T-helper 17 cell (primary cell): ENCODE measurements around the gene GRID1. TPM values are rescaled to one million over a fixed set of nuclear protein-coding genes. Genes with fewer than 3 reads are reported as not detected.

Experiments
- ATAC-seq: fragments of 150-1000 bp; cut with Tn5 transposase; 2 replicates; pipeline ENCODE4 v1.10.0; 2021; ENCODE audit warnings: mild to moderate bottlenecking, moderate library complexity
- DNase-seq, 3 donors: peaks; one replicate each; pipeline versions ENCODE4 v3.0.0 to v3.0.0-alpha.2; 2020 to 2021
- H3K9me3 ChIP-seq: one replicate; pipeline ENCODE4 v1.7.0; 2013; ENCODE audit warnings: low read length, mild to moderate bottlenecking; ENCODE audit not compliant: control insufficient read depth, poor library complexity, severe bottlenecking
- H3K27ac Mint-ChIP-seq: one replicate; pipeline ENCODE4 v1.8.0; 2022; ENCODE audit warnings: mild to moderate bottlenecking, moderate library complexity, mixed read lengths
- H3K27me3 Mint-ChIP-seq: one replicate; pipeline ENCODE4 v1.8.0; 2022; ENCODE audit warnings: mixed read lengths
- H3K36me3 Mint-ChIP-seq: one replicate; pipeline ENCODE4 v1.8.0; 2022; ENCODE audit warnings: low read depth, mixed read lengths
- H3K4me1 Mint-ChIP-seq: one replicate; pipeline ENCODE4 v1.8.0; 2022; ENCODE audit warnings: mild to moderate bottlenecking, mixed read lengths
- H3K4me3 Mint-ChIP-seq: one replicate; pipeline ENCODE4 v1.8.0; 2022; ENCODE audit warnings: mild to moderate bottlenecking, moderate library complexity, mixed read lengths
- total RNA-seq, 4 donors: library from RNA in 2 of 4; stranded (reverse) in 2 of 4; gene quantifications; one replicate each; pipeline ENCODE4 v1.2.3 and lab custom pipeline; 2022 to 2026

Gene GRID1
- total RNA-seq, 2 donors from 2014 or later: not detected

DNA sequence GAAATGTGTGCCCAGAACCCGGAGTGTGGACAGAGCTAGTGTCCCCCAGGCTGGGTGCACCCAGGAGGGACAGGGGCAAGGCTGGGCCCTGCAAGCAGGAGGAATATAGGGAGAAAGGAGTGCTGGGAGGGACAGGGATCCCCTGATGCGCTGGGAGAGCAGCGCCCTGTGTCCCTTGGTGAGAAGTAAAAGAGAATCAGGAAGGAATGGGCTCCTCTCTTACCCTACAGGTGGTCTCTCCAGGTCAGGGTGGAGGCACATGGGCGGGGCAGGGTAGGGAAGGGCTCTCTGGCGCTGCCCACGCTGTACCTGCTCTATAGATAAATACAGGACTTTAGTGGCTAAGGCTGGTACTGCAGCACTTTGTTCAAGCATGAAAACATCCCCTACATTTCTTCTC, 753.8 kb downstream of the GRID1 start:
- H3K27ac Mint-ChIP-seq: peak overlapping the region; percentile 93
- H3K9me3 ChIP-seq: no peaks in the 10 kb centered on the region
- DNase-seq (no peak), ATAC-seq (peak; percentile 59)
- no peaks in the 10 kb centered on the region for H3K27me3 Mint-ChIP-seq
- H3K4me3 Mint-ChIP-seq: peak overlapping the region; percentile 84
- H3K4me1 Mint-ChIP-seq: peaks cover 38% of the 10 kb centered on the region
- no peaks in the 10 kb centered on the region for H3K36me3 Mint-ChIP-seq

DNA sequence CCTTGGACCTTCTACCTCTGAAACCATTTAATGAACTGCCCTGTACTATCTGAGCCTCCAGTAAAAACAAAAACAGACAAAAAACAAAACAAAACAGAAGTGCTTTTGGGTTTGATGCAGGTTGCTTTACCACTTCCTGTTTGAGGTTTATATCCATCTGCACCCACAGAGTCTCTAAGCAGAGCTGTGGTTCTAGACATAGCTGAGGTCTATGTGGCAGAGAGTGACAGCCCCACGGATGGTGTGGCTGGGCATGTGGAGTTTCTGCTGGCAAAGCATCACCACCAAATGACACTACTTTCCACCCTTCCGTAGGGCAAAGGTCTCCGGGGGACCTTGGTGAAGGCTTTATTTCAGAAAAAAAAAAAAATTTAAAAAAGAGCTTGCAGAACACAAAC, 754.2 kb downstream of the GRID1 start:
- peak overlapping the region; percentile 93 for H3K27ac Mint-ChIP-seq
- ATAC-seq (peak; percentile 95), DNase-seq (peak in 2 of 3 donors; percentile 19 to 21)
- no peaks in the 10 kb centered on the region for H3K9me3 ChIP-seq
- H3K4me1 Mint-ChIP-seq: peaks cover 38% of the 10 kb centered on the region
- H3K4me3 Mint-ChIP-seq: peak overlapping the region; percentile 84
- no peaks in the 10 kb centered on the region for H3K36me3 Mint-ChIP-seq
- no peaks in the 10 kb centered on the region for H3K27me3 Mint-ChIP-seq

GRCh38 chr10:85611746-85612377, 754.7 kb downstream of the GRID1 start:
- Mint-ChIP-seq H3K4me3 (peak overlapping the region; percentile 84), H3K27ac (peak overlapping the region; percentile 93), H3K27me3 (no peaks in the 10 kb centered on the region), H3K36me3 (no peaks in the 10 kb centered on the region), H3K4me1 (peaks cover 38% of the 10 kb centered on the region)
- DNase-seq (no peak), ATAC-seq (no peak)
- H3K9me3 ChIP-seq: no peaks in the 10 kb centered on the region

- H3K9me3 ChIP-seq: no peaks in the 10 kb centered on the region
- Mint-ChIP-seq H3K36me3 (no peaks in the 10 kb centered on the region), H3K27ac (peak overlapping the region; percentile 93), H3K4me3 (no peak overlapping the region), H3K4me1 (peaks cover 38% of the 10 kb centered on the region), H3K27me3 (no peaks in the 10 kb centered on the region)
- DNase-seq (no peak), ATAC-seq (no peak)
Measured at GRCh38 chr10:85611093-85611740, 755.4 kb downstream of the GRID1 start.

GRCh38 chr10:85610381-85611092, 756.1 kb downstream of the GRID1 start:
- H3K36me3 Mint-ChIP-seq: no peaks in the 10 kb centered on the region
- DNase-seq (no peak), ATAC-seq (no peak)
- H3K4me1 Mint-ChIP-seq: peaks cover 38% of the 10 kb centered on the region
- H3K4me3 Mint-ChIP-seq: no peak overlapping the region
- no peaks in the 10 kb centered on the region for H3K9me3 ChIP-seq
- no peaks in the 10 kb centered on the region for H3K27me3 Mint-ChIP-seq
- H3K27ac Mint-ChIP-seq: no peak overlapping the region

DNA sequence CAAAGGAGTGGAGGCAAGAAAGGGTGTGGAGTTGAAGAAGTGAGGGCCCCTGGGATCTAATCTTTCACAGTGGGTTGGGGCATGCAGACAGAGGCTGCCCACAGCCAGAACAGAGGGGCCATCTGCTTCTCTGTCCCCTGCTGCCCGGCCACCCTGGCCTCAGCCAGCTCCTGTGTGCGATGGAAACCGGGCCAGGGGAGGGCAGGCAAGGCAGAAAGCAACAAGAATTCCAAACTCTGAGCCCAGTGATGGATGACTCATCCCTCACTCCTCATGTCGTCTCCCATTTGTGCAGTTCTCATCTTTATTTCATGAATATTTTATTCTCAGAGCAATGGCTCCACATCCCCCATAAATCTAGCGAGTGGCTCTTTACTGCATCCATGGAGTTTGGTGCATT, 757.1 kb downstream of the GRID1 start:
- H3K4me1 Mint-ChIP-seq: peaks cover 36% of the 10 kb centered on the region
- H3K27me3 Mint-ChIP-seq: no peaks in the 10 kb centered on the region
- no peaks in the 10 kb centered on the region for H3K9me3 ChIP-seq
- H3K36me3 Mint-ChIP-seq: no peaks in the 10 kb centered on the region
- H3K27ac Mint-ChIP-seq: no peak overlapping the region
- ATAC-seq: no peak
- no peak overlapping the region for H3K4me3 Mint-ChIP-seq
- DNase-seq: no peak

DNA sequence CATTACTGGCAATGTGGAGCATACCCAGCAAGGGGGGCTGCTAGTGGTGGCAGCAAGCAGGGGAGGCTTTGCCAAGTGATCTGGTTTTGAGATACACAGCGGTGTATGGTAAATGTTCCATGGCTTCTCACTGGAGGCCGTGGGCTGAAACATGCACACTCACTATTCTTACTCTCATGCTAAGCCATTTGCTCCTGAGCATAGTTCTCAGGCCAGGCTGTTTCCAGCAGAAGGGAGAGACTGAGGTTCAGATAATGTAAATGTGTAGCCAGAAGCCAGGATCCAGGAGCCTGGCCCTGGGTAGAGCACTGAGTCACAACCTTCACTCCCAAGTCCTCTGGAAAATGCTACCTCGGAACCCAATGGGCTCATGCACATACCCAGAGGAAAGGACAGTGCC, 757.9 kb downstream of the GRID1 start:
- no peaks in the 10 kb centered on the region for H3K27me3 Mint-ChIP-seq
- no peak for DNase-seq
- no peaks in the 10 kb centered on the region for H3K9me3 ChIP-seq
- peaks cover 32% of the 10 kb centered on the region for H3K4me1 Mint-ChIP-seq
- no peak overlapping the region for H3K4me3 Mint-ChIP-seq
- no peak overlapping the region for H3K27ac Mint-ChIP-seq
- no peak for ATAC-seq
- no peaks in the 10 kb centered on the region for H3K36me3 Mint-ChIP-seq

GRCh38 chr10:85607043-85607695, 759.4 kb downstream of the GRID1 start:
- Mint-ChIP-seq H3K27ac (no peak overlapping the region), H3K36me3 (no peaks in the 10 kb centered on the region), H3K4me1 (peaks cover 31% of the 10 kb centered on the region), H3K4me3 (no peak overlapping the region), H3K27me3 (no peaks in the 10 kb centered on the region)
- no peak for DNase-seq
- H3K9me3 ChIP-seq: no peaks in the 10 kb centered on the region
- no peak for ATAC-seq

GRCh38 chr10:85606401-85606800, 760.2 kb downstream of the GRID1 start:
- peaks cover 23% of the 10 kb centered on the region for H3K4me1 Mint-ChIP-seq
- no peak overlapping the region for H3K27ac Mint-ChIP-seq
- ATAC-seq: no peak
- H3K27me3 Mint-ChIP-seq: no peaks in the 10 kb centered on the region
- no peak for DNase-seq
- no peak overlapping the region for H3K4me3 Mint-ChIP-seq
- no peaks in the 10 kb centered on the region for H3K36me3 Mint-ChIP-seq
- H3K9me3 ChIP-seq: no peaks in the 10 kb centered on the region

DNA sequence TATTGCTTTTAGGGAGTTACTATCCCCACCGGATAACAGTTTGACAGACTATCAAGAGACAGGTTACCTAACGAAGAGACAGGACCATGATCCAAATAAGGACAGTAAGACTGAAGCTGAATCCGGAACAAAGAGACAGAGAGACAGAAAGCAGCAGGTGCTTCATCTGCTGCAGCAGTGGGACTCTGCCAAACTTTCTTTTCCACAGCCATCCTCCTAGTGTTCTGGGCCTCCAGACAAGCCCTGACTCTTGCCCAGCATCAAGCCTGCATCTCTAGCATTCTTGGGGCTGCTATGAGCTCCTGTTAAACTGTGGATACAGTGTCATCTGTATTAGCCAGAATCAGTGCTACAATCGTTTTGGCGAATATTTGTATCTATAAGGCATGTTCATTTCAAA, 761.7 kb downstream of the GRID1 start:
- no peak for ATAC-seq
- Mint-ChIP-seq H3K27me3 (no peaks in the 10 kb centered on the region), H3K4me1 (peaks cover 15% of the 10 kb centered on the region), H3K27ac (no peak overlapping the region), H3K4me3 (no peak overlapping the region), H3K36me3 (no peaks in the 10 kb centered on the region)
- no peak for DNase-seq
- H3K9me3 ChIP-seq: no peaks in the 10 kb centered on the region

DNA sequence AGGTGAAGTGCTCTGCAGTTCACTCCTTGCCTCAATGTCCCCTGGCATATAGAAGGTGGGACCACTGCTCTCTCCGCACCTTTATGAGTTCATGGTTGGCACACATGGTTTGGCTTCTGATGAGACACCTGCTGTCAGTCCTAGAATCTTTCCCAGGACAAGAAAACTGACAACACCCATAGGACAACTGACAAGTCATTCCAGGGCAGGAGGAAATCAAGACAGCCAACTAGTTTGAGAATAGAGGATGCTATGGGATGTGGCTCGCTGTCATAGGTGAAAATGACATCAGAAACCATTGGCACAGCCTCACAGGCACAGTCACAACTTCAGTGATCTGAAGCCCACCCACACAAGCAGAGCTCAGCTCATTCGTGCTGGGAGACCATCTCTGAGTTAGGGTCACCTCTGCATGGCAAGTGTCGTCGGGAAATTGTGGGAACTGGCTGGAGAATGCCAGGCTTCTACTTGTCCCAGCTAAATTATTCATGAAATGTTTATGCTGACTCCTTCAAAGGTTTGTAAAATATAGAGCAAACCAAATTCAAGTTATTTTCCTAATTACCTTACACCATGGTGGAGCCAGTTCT, 762.4 kb downstream of the GRID1 start:
- peaks cover 15% of the 10 kb centered on the region for H3K4me1 Mint-ChIP-seq
- H3K36me3 Mint-ChIP-seq: no peaks in the 10 kb centered on the region
- no peaks in the 10 kb centered on the region for H3K27me3 Mint-ChIP-seq
- no peak overlapping the region for H3K27ac Mint-ChIP-seq
- no peaks in the 10 kb centered on the region for H3K9me3 ChIP-seq
- no peak for DNase-seq
- ATAC-seq: no peak
- H3K4me3 Mint-ChIP-seq: no peak overlapping the region

GRCh38 chr10:85603151-85603940, 763.2 kb downstream of the GRID1 start:
- DNase-seq (peak in 1 of 3 donors; percentile 12), ATAC-seq (peak; percentile 82)
- peak overlapping the region; percentile 49 for H3K4me3 Mint-ChIP-seq
- no peaks in the 10 kb centered on the region for H3K36me3 Mint-ChIP-seq
- no peaks in the 10 kb centered on the region for H3K9me3 ChIP-seq
- no peaks in the 10 kb centered on the region for H3K27me3 Mint-ChIP-seq
- H3K27ac Mint-ChIP-seq: peak overlapping the region; percentile 54
- H3K4me1 Mint-ChIP-seq: peaks cover 15% of the 10 kb centered on the region
